Stimulated activated CD4-positive, alpha-beta T cell treated with anti-CD3 and anti-CD28 coated beads, Interleukin-1b, Interleukin-23, amount 100 ng/mL, for 48 hours (primary cell): ENCODE results near the gene ZNF865.

ENCODE experiments used
- DNase-seq: peaks from one replicate; pipeline ENCODE4 v3.0.0-alpha.2; 2020

The ZNF865 gene

GRCh38 chr19:55626350-55626749, 20.9 kb downstream of the ZNF865 start:
- DNase-seq, result peak; percentile 52

GRCh38 chr19:55632463-55632834, 27.0 kb downstream of the ZNF865 start:
- DNase-seq, result peak; percentile 88

GRCh38 chr19:55633861-55634260, 28.4 kb downstream of the ZNF865 start:
- DNase-seq, result no peak

GRCh38 chr19:55635334-55635717, 29.9 kb downstream of the ZNF865 start:
- peak; percentile 37 for DNase-seq

- DNase-seq, result no peak
Measured at GRCh38 chr19:55635856-55636440, 30.5 kb downstream of the ZNF865 start.

GRCh38 chr19:55636723-55637122, 31.3 kb downstream of the ZNF865 start:
- DNase-seq, result no peak

GRCh38 chr19:55637534-55637933, 32.1 kb downstream of the ZNF865 start:
- no peak for DNase-seq

GRCh38 chr19:55638864-55639359, 33.5 kb downstream of the ZNF865 start:
- peak; percentile 74 for DNase-seq

GRCh38 chr19:55640043-55640576, 34.7 kb downstream of the ZNF865 start:
- DNase-seq, result peak; percentile 82

GRCh38 chr19:55640577-55641425, 35.4 kb downstream of the ZNF865 start, which contains the start of gene ZNF580:
Gene ZNF580, plus strand, starts transcription at chr19:55641002. Its CDS starts 1,507 bp downstream, at chr19:55642509.
- DNase-seq, result peak; percentile 67

- no peak for DNase-seq
Measured at GRCh38 chr19:55641426-55642152, 36.1 kb downstream of the ZNF865 start.

- DNase-seq, result peak; percentile 38
Measured at GRCh38 chr19:55642153-55643002, 36.9 kb downstream of the ZNF865 start.

- DNase-seq, result peak; percentile 87
Measured at GRCh38 chr19:55643003-55643886, 37.8 kb downstream of the ZNF865 start, which contains the start of gene ZNF581. Gene ZNF581, plus strand, starts transcription at chr19:55643649. Its CDS starts 923 bp downstream, at chr19:55644572.

GRCh38 chr19:55643887-55644176, 38.4 kb downstream of the ZNF865 start:
- no peak for DNase-seq

GRCh38 chr19:55644191-55644833, 38.9 kb downstream of the ZNF865 start:
- DNase-seq, result no peak

- no peak for DNase-seq
Measured at GRCh38 chr19:55644842-55645511, 39.5 kb downstream of the ZNF865 start.

- DNase-seq, result no peak
Measured at GRCh38 chr19:55645512-55645881, 40.0 kb downstream of the ZNF865 start.

- DNase-seq, result no peak
Measured at GRCh38 chr19:55646889-55647731, 41.7 kb downstream of the ZNF865 start.
